HCT116 (cell line): Measurements from ENCODE around the gene CELSR3. TPM values are rescaled to one million over a fixed set of nuclear protein-coding genes. Genes with fewer than 3 reads are reported as not detected.
A peak's percentile ranks its signal among the peaks of the same experiment; 100 is the strongest.

Source experiments
- ATAC-seq: fragments of 200-7000 bp; cut with Tn5 transposase; 2 replicates; pipeline ENCODE4 v1.9.1; 2020; ENCODE audit warnings: mild to moderate bottlenecking, moderate library complexity
- BruUV-seq: library from RNA; stranded (reverse); fragments of 400-500 nt; replicated peaks from 2 replicates; lab custom pipeline; 2021; lab: Mats Ljungman, UMichigan
- CTCF ChIA-PET: fragments of 300-600 bp; sonication (Branson Sonifier 250); formaldehyde crosslinking; loops from one replicate; lab custom pipeline; 2021; ENCODE audit warnings: antibody characterized with exemption; lab: Charles Lee
- POLR2A ChIA-PET: fragments of 300-600, 350-600 bp; sonication (Branson Sonifier 250); formaldehyde crosslinking; loops from one replicate; lab custom pipeline; 2021; ENCODE audit warnings: antibody characterized with exemption; lab: Charles Lee
- RAD21 ChIA-PET, 2 experiments: fragments of 300-600 bp; sonication (Branson Sonifier 250); formaldehyde crosslinking; loops; one replicate each; lab custom pipeline; 2023; ENCODE audit warnings: low total read pairs in 2 of 2; ENCODE audit not compliant: uncharacterized antibody in 2 of 2, unreplicated experiment in 2 of 2, low non-redundant PET in 1 of 2; lab: Charles Lee
- DNase-seq: peaks from one replicate; pipeline ENCODE4 v3.0.0-alpha.2; 2010; ENCODE audit warnings: low read depth, low spot score
- H2AFZ ChIP-seq: fragments of 200-600 bp; shearing (Covaris generic), sonication (generic); 2 replicates; pipeline ENCODE4 v1.6.1; 2017; ENCODE audit warnings: low read depth, mixed run types, mixed read lengths, antibody characterized with exemption, low read length; ENCODE audit not compliant: poor library complexity, severe bottlenecking
- H3K27ac ChIP-seq: 2 replicates; pipeline ENCODE4 v1.5.1; 2012; ENCODE audit warnings: low read depth, low read length
- H3K27me3 ChIP-seq: fragments of 200-600 bp; sonication (generic); 2 replicates; pipeline ENCODE4 v1.6.1; 2016; ENCODE audit warnings: mixed run types, low read length, mixed read lengths; ENCODE audit not compliant: insufficient read depth
- H3K36me3 ChIP-seq, 2 experiments: fragments of 200-500 bp in 1 of 2; fragments of 200-600 bp in 1 of 2; sonication (Bioruptor generic) in 1 of 2; sonication (generic) in 1 of 2; 2 replicates each; pipeline versions ENCODE4 v1.5.1 to v1.6.1; 2014 to 2016; ENCODE audit warnings: low read length in 2 of 2, inconsistent platforms in 1 of 2, mixed read lengths in 1 of 2, mixed run types in 1 of 2; ENCODE audit not compliant: insufficient read depth in 2 of 2, control insufficient read depth in 1 of 2
- H3K4me1 ChIP-seq, 2 experiments: fragments of 200-600 bp in 1 of 2; sonication (generic) in 1 of 2; 2 replicates each; pipeline versions ENCODE4 v1.5.1 to v1.6.1; 2012 to 2017; ENCODE audit warnings: low read length in 2 of 2, inconsistent platforms in 1 of 2, mild to moderate bottlenecking in 1 of 2, mixed read lengths in 1 of 2, mixed run types in 1 of 2, moderate library complexity in 1 of 2; ENCODE audit not compliant: insufficient read depth in 2 of 2, control insufficient read depth in 1 of 2
- H3K4me2 ChIP-seq: fragments of 200-600 bp; sonication (generic); 2 replicates; pipeline ENCODE4 v1.6.1; 2017; ENCODE audit warnings: mixed run types, low read length, mixed read lengths
- H3K4me3 ChIP-seq, 2 experiments: fragments of 200-600 bp in 1 of 2; sonication (generic) in 1 of 2; replicated peaks in 1 of 2; 2 replicates each; pipeline ENCODE4 v1.5.1; 2011 to 2016; ENCODE audit warnings: low read length in 2 of 2, control low read depth in 1 of 2, low read depth in 1 of 2, mild to moderate bottlenecking in 1 of 2, mixed read lengths in 1 of 2, mixed run types in 1 of 2
- H3K79me2 ChIP-seq: fragments of 200-600 bp; sonication (generic); 2 replicates; pipeline ENCODE4 v1.6.1; 2017; ENCODE audit warnings: mild to moderate bottlenecking, mixed run types, low read length, moderate library complexity, mixed read lengths; ENCODE audit not compliant: insufficient read depth
- H3K9ac ChIP-seq: fragments of 200-600 bp; sonication (generic); 2 replicates; pipeline ENCODE4 v1.6.1; 2016; ENCODE audit warnings: low read length, mixed read lengths
- H3K9me2 ChIP-seq: fragments of 200-600 bp; sonication (generic), shearing (Covaris generic); 2 replicates; pipeline ENCODE4 v1.6.1; 2017; ENCODE audit warnings: mixed run types, mild to moderate bottlenecking, moderate library complexity; ENCODE audit not compliant: insufficient read depth
- H3K9me3 ChIP-seq, 2 experiments: fragments of 200-500 bp in 1 of 2; fragments of 200-600 bp in 1 of 2; sonication (Bioruptor generic) in 1 of 2; sonication (generic) in 1 of 2; 2 replicates each; pipeline ENCODE4 v1.6.1; 2014 to 2017; ENCODE audit warnings: low read length in 2 of 2, mixed read lengths in 2 of 2, inconsistent platforms in 1 of 2, low read depth in 1 of 2, mild to moderate bottlenecking in 1 of 2, mixed run types in 1 of 2, moderate library complexity in 1 of 2; ENCODE audit not compliant: control insufficient read depth in 1 of 2, insufficient read depth in 1 of 2
- H4K20me1 ChIP-seq: fragments of 200-600 bp; sonication (generic), shearing (Covaris generic); 2 replicates; pipeline ENCODE4 v1.6.1; 2017; ENCODE audit warnings: mixed run types, mild to moderate bottlenecking, moderate library complexity; ENCODE audit not compliant: insufficient read depth
- JUND ChIP-seq: IDR thresholded peaks from 2 replicates; pipeline ENCODE4 v1.6.1; 2012
- RAD21 ChIP-seq: IDR thresholded peaks from 2 replicates; pipeline ENCODE4 v1.6.1; 2012; ENCODE audit warnings: low read depth, mild to moderate bottlenecking
- intact Hi-C: fragments of 100-400 bp; cut with micrococcal nuclease; formaldehyde crosslinking; loops from 2 replicates; pipeline ENCODE4 v1.10.0; 2022
- total RNA-seq: library from RNA; stranded (reverse); gene quantifications from one replicate; pipeline ENCODE4 v1.2.1, GENCODE V29; 2021; ENCODE audit not compliant: unreplicated experiment
- TF ChIP-seq, protein P1 (sequence below), 3 experiments: fragments of 200-600 bp in 1 of 3; sonication (generic) in 1 of 3; IDR thresholded peaks in 2 of 3; conservative IDR thresholded peaks in 1 of 3; 2 replicates each; pipeline ENCODE4 v1.5.1; 2012 to 2017; ENCODE audit warnings: low read depth in 2 of 3, low read length in 2 of 3, antibody characterized with exemption in 1 of 3, borderline replicate concordance in 1 of 3, control low read depth in 1 of 3, mild to moderate bottlenecking in 1 of 3, mixed read lengths in 1 of 3, mixed run types in 1 of 3, moderate library complexity in 1 of 3; ENCODE audit not compliant: insufficient read depth in 1 of 3
- TF ChIP-seq, protein P2 (sequence below): IDR thresholded peaks from 2 replicates; pipeline ENCODE4 v1.6.1; 2012

Gene CELSR3
- total RNA-seq, 1 experiment from 2014 or later: 7.8 TPM

DNA sequence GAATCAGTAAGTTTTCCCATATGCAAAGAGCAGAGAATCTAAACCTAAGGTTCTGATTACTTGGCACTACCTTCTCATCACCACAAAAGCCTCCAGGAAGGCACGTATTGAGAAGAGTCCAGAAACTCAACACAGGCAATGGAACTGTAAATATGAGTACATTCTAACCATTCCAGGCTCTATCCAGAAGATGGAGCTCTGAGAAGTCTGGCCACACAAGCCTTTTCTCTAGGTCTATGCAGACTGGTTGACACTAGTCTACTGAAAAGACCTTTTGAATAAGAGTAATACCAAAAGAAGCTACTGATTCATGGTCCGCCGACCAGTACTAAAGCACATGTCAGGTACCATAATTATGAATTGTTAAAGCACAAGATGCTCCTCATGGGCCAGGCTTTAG, 35.3 kb upstream of the CELSR3 start:
- CTCF ChIA-PET: interaction anchor here (1.0 to 1.4 kb wide), 2 partner anchors 11 to 12 kb away, joined by 3 to 7 read pairs; partner anchors contain the start of gene NCKIPSD
- BruUV-seq: no TSS peak
- intact Hi-C loops: no loop called here
- no peak for TF ChIP-seq JUND
- TF ChIP-seq RAD21: 0 out of 2 replicates have a peak, but pooled peaks have one; percentile 7
- TF ChIP-seq, protein P1, sequence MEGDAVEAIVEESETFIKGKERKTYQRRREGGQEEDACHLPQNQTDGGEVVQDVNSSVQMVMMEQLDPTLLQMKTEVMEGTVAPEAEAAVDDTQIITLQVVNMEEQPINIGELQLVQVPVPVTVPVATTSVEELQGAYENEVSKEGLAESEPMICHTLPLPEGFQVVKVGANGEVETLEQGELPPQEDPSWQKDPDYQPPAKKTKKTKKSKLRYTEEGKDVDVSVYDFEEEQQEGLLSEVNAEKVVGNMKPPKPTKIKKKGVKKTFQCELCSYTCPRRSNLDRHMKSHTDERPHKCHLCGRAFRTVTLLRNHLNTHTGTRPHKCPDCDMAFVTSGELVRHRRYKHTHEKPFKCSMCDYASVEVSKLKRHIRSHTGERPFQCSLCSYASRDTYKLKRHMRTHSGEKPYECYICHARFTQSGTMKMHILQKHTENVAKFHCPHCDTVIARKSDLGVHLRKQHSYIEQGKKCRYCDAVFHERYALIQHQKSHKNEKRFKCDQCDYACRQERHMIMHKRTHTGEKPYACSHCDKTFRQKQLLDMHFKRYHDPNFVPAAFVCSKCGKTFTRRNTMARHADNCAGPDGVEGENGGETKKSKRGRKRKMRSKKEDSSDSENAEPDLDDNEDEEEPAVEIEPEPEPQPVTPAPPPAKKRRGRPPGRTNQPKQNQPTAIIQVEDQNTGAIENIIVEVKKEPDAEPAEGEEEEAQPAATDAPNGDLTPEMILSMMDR (IDR thresholded peaks at IDR 0.05 in 2 of 3, conservative IDR thresholded peaks at IDR 0.05 in 1 of 3; ENCODE audit: borderline replicate concordance in 1 of 3, insufficient read depth in 1 of 3, low read depth in 2 of 3, low read length in 2 of 3): 0 out of 6 replicates have a peak, but pooled peaks of 1 of the 3 experiments have one; percentile 2
- TF ChIP-seq, all 23 proteins: peak for 2
- no peak for DNase-seq
- no peaks in the 10 kb centered on the region for H3K9me2 ChIP-seq
- no peak overlapping the region; the same call in 1 of the 2 replicates for H3K27ac ChIP-seq
- H3K36me3 ChIP-seq: peaks cover 40 to 41% of the 10 kb centered on the region in 2 experiments
- H4K20me1 ChIP-seq: peaks cover 28% of the 10 kb centered on the region; the same call in 1 of the 2 replicates
- H3K4me1 ChIP-seq: peaks cover 38 to 53% of the 10 kb centered on the region in 2 experiments
- POLR2A ChIA-PET: interaction anchor here (0.7 to 1.6 kb wide), 3 partner anchors 12 to 323 kb away, joined by 3 read pairs; no protein-coding TSS in a partner anchor
- H3K4me3 ChIP-seq: no peak overlapping the region
- RAD21 ChIA-PET: no interaction called here
- no peaks in the 10 kb centered on the region for H3K27me3 ChIP-seq
- peaks cover 99% of the 10 kb centered on the region for H3K79me2 ChIP-seq
- H3K9ac ChIP-seq: no peak overlapping the region
- no peak overlapping the region for H2AFZ ChIP-seq
- ATAC-seq: no peak
- H3K9me3 ChIP-seq: no peaks in the 10 kb centered on the region
- no peak overlapping the region for H3K4me2 ChIP-seq

DNA sequence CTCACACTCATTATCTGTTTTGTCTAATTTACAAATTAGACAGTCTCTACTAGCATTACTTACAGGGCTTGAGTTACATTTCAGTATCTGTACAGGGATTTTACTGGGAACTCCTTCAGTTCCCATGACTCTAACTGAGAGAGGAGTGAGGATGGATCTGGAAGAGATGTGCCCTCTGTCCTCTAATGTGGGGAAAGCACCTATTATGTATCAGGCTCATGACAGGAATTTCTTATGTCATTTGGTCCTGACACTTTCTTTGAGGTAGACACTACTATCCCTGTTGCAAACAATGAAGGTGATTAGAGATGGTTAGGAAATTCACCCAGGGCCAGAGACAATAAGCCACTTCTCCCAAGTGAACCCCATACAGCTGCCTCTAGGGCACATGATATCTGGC, 33.9 kb upstream of the CELSR3 start:
- POLR2A ChIA-PET: no interaction called here
- peaks cover 98% of the 10 kb centered on the region for H3K79me2 ChIP-seq

More for the DNA sequence above, 33.9 kb upstream of the CELSR3 start:
- Histone ChIP-seq H3K4me3 (no peak overlapping the region), H3K27ac (no peak overlapping the region), H2AFZ (no peak overlapping the region), H3K4me2 (peak overlapping the region; percentile 3; the same call in 1 of the 2 replicates), H3K9ac (0 out of 2 replicates have a peak overlapping the region, but pooled peaks have one; percentile 1), H3K9me2 (no peaks in the 10 kb centered on the region), H3K4me1 (peaks cover 27 to 40% of the 10 kb centered on the region in 2 experiments), H3K36me3 (peaks cover 46 to 51% of the 10 kb centered on the region in 2 experiments), H3K27me3 (no peaks in the 10 kb centered on the region), H4K20me1 (peaks cover 24% of the 10 kb centered on the region; the same call in 1 of the 2 replicates), H3K9me3 (no peaks in the 10 kb centered on the region)
- no peak for TF ChIP-seq JUND
- TF ChIP-seq, protein P2, sequence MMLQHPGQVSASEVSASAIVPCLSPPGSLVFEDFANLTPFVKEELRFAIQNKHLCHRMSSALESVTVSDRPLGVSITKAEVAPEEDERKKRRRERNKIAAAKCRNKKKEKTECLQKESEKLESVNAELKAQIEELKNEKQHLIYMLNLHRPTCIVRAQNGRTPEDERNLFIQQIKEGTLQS: 0 out of 2 replicates have a peak, but pooled peaks have one; percentile 21
- DNase-seq (no peak), ATAC-seq (no peak)
- intact Hi-C loops: no loop called here
- CTCF ChIA-PET: interaction anchor here (1.0 kb wide), 1 partner anchor 8 kb away, joined by 3 read pairs; no protein-coding TSS in a partner anchor
- RAD21 ChIA-PET: no interaction called here
- BruUV-seq: no TSS peak
